Anterior cingulate cortex (tissue), 58 donors: ENCODE results near the gene SAP130.

ENCODE experiments used
- DNase-seq, 58 donors: peaks; one replicate each; lab custom pipeline; 2025; lab: John Stamatoyannopoulos, UW

Gene SAP130

DNA sequence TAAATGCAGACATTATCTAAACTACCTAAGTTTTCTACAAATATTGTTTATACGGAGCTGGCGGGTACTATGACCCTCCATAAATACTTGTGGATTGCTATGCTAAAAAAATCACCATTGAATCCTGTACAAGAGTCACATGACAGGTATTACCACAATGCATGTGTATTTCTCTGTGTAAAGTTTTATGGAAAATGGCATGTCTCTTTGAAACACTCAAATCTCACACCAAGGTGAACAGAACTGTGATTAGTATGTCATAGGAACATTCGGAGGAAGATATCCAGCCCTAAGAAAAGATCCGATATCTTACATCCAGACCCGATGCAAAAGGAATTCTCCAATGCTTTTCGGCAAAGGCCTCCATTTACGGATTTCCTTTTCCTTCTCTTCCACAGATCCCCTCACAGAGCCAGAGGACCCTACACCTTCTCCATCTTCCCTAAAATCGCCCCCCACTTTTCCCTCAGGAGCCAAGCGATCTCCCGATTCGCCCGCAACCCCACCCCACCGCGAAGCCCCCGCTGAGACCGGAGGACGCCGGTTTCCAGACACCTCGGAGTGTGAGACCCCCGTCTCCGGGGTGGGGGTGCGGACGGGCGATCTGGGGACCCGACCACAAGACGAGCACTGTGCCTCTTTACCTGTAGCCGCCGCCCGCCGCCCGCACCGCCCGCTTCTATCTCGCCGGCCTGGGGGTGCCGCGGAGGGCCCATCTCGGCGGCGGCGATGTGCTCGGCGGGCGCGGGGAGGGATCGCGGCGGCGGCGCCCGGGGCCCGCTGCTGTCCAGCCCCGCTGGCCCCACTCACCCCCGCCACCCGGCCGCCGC is 1.2 kb downstream of the SAP130 start:
- peak in 13 of 58 donors; percentile 22 to 71 (median 52) for DNase-seq

DNA sequence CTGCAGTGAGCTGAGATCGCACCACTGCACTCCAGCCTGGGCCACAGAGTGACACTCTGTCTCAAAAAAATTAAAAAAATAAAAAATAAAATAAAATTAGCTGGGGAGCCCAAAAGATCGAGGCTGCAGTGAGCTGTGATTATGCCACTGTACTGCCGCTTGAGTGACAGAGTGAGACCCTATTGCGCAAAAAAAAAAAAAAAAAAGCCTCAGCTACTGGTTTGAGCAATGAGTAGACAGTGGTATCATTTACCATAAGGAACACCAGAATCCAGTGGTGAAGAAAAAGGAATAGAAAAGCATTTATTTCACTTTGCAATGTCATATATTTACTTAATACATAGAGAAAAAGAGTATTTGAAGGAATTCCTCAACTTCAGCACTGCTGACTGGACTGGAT is 3.0 kb downstream of the SAP130 start:
- DNase-seq: no peak

DNA sequence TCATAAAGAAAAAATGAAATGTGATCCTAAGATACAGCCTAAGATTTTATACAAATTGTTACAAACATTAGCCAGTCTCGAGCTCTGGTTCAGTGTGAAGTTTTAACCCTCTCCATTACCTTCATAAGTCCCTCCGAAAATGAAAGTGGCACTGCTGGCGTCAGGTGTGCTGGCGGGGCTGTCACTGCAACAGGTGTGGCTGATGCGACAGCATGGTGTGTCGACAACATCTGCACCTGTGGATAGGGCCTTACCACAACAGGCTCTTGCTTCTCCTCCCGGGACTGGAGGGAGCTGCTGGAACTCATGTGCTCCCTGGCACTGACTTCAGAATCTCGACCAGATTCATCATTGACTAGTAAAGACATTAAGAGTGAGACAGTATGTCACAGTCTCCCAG is 10.3 kb downstream of the SAP130 start:
- DNase-seq: no peak

DNA sequence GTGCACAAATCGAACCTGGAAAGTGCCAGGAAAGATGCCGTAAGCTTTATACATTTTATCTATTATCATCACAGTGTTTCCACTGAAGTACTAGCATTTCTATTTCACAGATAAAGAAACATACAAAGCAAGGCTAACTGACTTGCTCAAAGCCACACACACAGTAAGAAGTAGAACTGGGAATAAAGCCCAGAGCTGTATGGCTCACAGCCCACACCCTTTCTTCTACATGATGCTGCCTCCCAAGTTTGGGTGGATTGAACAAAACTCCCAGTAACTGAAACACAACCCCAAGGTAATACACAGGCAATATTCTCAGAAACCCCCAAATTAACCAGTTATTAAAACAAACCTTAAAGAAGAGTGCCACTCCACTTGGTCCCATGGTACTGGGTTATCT is 11.2 kb downstream of the SAP130 start:
- DNase-seq: peak in 29 of 58 donors; percentile 1 to 62 (median 17)

DNA sequence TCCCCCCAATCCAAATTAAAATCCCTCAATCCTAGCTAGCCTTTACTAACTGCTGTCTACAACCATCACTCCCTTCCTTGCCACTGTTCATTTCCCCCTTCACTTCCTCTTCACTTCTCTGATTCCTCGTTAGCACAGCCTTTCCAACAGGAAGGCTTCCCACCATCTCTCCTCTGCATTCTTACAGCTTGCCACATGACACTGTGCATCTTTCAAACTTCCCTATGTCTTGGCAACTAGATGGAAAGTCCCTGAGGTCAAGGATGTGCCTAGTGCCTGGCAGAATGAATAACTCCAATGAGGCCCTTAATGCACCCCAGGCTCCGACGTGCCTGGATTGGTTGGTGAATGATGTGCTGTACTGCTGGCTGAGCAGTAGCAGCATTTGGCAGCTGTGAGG is 15.2 kb downstream of the SAP130 start:
- no peak for DNase-seq

DNA sequence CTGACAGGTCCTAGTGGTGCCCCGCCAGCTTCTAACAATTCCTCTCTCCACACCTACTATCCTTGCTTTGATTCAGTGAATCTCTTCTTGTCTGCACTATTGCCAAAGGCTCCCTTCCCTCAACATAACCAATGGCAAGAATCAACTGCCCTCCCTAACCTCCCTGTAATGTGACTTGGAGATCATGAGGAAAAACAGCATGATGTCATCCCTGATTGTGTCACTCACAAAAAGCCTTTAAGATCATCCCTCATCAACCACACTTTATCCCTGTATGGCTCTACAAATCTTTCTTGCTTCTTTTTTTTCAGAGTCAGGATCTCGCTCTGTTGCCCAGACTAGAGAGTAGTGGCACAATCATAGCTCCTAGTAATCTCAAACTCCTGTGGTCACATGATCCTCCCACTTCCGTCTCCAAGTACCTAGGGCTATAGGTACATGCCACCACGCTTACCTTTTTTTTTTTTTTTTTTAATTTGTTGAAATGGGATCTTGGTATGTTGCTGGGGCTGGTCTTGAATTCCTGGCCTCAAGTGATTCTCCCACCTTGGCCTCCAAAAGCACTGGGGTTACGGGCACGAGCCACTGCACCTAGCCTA is 19.7 kb downstream of the SAP130 start:
- no peak for DNase-seq

DNA sequence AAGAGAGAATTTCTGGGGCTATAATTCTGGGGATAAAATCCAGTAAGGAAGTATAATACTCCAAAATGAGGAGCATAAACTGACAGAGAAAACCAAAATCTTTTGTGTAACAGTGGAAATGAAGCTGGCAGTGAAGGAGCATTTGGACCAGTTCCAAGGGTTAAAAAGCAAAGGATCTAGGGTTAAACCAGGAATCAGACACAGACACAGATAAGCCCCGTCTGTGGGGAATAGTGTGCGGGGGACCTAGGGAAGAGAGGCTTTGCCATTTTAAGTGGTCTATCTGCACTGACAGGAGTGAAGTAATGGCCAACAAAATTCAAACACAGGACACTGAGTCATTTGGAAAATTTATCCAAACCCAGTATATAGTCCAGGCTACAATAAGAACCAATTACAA is 23.4 kb downstream of the SAP130 start:
- DNase-seq: no peak

DNA sequence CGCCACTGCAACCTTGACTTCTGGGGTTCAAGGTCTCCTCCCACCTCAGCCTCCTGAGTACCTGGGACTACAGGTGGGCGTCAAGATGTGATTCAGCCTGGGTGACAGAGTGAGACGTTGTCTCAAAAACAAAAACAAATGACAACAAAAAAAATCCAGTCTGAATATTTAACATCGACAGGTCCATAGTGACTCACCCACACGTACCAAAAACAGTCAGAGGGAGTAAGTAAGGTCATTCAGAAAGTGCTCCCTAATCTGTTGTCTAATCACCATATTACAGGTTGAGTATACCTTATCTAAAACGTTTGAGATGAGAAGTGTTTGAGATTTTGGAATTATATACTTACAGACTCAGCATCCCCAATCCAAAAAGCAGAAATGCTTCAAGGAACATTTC is 24.4 kb downstream of the SAP130 start:
- DNase-seq: no peak

DNA sequence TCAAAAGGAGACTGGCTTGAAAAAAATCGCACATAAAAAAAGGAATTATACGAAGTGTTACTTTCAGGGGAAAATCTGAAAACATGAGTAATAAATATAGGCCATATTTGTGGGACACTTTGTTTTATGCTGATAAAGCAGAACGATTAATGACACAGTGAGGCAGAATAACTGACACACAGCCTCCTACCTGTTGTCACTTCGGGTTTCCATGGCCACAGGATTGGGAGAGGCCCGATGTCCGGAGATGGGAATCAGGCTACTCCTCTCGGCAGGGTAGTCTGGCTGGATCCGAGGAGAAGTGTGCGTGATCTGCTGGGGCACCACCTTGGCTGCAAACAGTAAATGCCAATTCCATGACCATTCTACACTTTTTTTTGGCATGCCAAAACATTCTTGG is 31.7 kb downstream of the SAP130 start:
- no peak for DNase-seq

DNA sequence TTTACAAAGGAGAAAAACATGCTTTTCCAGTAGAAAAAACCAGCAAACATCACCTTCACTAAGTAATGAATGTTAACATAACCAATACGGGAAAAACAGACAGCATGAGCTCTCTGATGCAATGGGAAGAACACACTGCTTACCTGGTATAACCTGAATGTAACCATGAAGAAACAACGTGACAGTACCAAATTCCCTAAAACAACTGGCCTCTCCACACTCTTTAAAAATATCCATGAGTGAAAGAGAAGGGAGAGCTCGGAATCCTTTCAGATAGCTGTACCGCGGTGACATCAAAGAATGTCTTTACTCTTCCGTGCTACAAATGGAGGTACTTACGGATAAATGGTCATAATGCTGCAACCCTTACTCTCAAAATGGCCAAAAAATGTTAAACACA is 32.1 kb downstream of the SAP130 start:
- DNase-seq: no peak

DNA sequence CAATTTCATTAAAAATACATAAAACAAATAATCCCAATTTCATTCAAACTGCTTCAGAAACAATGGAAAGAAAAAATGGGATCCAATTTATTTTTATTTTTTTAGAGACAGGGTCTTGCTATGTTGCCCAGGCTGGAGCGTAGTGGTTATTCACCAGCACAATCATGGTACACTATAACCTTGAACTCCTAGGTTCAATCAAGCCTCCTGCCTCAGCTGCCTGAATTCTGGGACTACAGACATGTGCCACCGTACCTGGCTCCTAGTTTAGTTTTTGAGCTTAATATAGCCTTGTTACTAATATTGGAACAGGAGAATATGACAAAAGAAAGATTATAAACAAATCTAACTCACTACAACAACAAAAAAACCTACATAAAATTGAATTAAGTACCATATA is 34.2 kb downstream of the SAP130 start:
- DNase-seq: no peak

DNA sequence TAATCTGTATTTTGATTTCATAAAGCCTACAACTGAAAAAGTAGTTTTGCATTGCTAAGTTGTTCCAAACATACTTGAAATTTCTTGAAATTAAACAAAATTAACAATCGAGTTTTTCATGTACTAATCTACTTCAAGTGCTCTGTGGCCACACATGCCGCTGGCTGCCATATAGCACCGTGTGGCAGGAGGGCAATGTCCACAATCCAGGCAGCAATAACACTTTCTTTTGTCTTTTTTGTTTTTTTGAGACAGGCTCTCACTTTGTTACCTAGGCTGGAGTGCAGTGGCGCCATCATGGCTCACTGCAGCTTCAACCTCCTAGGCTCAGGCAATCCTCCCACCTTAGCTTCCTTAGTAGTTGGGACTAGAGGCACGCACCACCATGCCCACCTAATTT is 36.1 kb downstream of the SAP130 start:
- DNase-seq: no peak

DNA sequence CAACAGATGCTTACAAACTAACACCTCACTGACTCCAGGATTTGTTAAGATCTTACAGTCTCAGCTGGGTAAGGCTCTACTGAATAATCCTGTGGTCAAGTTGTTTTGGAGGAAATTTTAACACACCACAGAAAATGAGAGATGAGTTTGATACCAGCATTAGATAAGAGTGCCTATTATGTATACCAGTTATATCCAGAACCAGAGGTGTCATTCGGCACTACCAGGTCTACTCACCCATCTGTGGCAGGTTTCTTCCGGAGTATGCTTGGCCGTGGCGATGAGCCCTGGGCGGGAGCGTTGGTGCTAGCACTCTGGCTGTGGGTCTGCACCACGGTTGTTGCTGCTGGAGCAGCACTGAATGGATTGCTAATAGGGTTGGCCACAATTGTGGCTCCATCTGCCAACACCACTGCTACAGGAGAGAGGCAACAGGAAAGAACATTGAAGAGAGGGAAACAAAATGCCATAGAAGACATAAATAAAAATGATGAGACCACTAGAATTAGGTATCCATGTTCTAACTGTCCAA is 41.2 kb downstream of the SAP130 start:
- DNase-seq: peak in 27 of 58 donors; percentile 10 to 57 (median 26)

DNA sequence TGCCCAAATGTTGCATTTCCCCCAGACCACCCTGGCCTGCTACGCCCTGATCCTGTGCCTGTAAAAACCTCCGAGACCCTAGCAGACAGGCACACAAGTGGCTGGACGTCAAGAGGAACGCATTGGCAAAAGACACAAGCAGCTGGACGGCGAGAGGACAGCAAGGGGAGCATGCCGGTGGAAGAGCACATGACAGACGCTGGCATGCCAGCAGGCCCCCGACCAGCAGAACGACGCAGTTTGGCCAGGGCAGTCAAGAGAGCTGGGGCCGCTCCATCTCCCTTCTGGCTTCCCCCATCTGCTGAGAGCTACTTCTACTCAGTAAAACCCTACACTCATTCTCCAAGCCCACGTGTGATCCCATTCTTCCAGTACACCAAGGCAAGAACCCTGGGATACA is 42.1 kb downstream of the SAP130 start:
- DNase-seq: peak in 21 of 58 donors; percentile 4 to 58 (median 28)

DNA sequence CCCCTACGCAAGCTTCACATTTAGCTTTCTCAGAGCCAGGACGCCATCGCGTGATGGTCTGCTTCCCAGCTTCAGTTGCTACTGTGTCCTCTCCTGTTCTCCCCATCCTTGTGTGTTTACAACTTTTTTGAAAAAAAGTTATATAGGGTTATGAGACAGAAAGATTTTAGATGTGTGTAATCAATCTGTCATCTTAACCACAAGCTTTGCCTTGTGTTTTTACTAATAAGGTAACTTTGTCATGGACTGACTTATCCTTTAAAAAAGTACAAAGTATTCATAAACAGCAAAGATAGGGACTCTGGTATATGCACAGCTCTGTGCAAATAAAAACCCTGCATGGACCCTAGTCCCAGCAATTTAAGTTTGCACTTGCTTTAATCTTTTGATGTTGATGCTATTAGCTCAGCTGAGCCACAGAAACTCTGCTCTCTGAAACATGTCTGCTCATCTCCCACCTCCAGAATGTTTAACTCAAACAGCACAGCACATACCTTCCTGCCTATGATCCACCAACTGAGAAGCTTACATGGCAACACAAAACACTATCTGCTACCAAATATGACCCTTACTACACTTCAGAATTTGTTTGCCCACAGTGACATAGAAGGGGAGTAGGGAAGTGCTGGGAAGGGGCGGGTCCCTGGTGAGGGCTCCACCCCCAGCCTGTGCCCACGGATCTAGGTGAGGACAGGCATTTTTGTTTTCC is 42.7 kb downstream of the SAP130 start:
- DNase-seq: no peak

DNA sequence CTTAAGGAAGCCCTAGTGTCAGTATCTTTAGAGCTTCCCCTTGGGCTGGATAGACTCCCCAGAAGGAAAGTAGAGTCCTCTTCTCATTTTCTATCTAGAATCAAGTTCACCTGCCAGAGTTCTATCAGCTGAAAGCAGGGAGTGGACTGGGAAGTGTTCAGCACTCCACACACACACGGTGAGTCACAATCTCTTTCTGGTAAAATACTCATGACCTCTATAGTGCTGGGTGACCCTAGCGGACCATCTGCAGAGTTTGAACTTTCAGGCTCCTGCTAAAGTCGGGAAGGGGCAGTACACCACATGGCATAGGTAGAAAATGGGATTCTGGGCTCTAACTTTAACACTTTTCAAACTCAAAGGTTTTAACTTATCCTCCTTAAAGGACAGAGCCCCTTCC is 43.3 kb downstream of the SAP130 start:
- no peak for DNase-seq

DNA sequence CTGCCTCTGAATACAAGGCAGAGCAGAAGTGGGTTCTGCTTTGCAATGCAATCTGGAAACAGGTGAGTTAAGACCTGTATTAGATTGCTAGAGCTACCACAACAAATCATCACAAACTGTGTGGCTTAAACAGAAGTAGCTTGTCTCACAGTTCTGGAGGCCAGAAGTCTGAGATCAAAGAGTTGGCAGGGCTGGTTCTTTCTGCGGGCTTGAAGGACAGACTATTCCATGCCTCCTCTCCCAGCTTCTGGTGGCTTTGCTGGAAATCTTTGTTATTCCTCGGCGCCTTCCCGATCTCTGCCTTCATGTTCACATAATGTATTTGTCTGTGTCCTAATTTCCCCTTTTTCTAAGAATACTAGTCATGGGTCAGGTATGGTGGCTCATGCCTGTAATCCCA is 58.4 kb downstream of the SAP130 start:
- no peak for DNase-seq

DNA sequence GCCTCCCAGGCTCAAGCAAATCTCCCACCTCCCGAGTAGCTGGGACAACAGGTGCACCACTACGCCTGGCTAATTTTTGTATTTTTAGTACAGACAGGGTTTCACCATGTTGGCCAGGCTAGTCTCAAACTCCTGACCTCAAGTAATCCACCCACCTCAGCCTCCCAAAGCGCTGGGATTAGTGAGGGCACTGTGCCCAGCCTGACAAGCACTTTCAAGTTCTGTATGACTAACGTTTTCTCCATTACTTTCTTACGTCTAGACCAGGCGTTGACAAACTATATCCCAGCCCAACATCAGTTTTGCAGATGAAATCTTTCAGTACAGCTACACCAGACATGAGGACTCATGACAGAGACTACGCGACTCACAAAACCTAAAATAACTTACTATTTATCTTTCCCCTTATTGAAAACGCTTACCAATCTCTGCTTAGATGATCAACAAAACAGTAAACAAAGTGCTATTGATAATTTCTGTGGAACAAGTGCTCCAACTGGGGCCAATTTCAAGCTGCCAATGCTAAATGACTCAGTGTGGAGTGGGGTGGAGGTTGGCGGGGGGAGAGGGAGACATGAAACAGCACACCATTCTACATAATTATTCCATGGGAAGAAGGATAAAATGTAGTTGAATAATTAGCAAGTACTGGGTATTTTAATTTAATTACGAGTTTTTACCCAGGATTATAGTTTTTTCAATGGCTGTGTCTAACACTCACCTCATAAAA is 59.1 kb downstream of the SAP130 start:
- peak in 9 of 58 donors; percentile 7 to 66 (median 21) for DNase-seq

DNA sequence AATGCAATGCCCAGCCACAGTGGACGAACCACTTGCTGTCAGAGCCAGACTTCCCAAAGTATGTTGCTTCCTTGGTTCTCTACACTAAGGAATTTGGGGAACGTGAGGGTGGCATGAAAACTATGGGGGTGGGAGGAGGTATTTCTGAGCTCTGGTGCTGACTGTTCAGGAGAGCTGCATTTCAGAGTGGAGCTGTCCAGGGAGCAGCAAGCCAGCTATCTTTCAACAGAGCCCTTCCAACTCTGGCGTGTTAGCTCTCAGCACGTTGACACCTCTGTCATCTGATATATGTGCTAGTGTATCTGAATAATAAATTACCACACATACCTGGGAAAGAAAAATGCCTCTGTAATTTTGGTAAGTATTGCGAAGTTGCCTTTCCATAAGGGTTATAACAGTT is 66.1 kb downstream of the SAP130 start:
- DNase-seq: no peak

DNA sequence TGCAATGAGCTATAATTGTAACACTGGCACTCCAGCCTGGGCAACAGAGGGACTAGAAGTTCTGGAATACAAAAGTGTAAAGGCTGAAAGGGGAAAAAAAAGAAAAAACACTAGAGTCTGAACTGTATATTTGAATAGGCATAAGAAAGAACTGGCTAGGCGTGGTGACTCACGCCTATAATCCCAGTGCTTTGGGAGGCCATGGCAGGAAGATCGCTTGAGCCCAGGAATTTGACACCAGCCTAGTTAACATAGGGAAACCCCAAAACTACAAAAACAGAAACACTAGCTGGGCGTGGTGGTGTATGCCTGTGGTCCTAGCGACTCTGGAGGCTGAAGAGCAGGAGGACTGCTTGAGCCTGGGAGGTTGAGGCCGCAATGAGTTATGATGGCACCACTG is 70.6 kb downstream of the SAP130 start:
- no peak for DNase-seq

DNA sequence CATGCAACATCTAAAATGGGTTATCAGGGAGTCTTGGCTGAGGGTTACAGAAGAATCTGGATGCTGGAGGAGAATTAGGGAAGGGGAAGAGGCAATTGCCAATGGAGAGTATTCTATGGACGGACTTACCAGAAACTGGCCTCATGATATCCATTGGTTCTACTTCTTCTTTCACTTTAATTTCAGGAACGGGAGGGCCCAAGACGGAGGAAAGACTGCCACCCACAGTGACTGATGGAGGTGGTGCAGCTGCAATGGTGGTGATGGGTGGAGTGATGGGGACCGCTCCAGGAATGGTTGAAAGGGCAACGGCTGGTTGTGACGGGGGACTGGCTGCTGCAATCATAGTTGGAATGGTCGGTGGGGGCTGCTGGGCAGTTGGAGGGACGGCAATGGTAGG is 73.0 kb downstream of the SAP130 start:
- no peak for DNase-seq
